ENCODE data around the gene VPS35L. TPM values are rescaled to one million over a fixed set of nuclear protein-coding genes. Genes with fewer than 3 reads are reported as not detected.

The VPS35L gene, protein sequence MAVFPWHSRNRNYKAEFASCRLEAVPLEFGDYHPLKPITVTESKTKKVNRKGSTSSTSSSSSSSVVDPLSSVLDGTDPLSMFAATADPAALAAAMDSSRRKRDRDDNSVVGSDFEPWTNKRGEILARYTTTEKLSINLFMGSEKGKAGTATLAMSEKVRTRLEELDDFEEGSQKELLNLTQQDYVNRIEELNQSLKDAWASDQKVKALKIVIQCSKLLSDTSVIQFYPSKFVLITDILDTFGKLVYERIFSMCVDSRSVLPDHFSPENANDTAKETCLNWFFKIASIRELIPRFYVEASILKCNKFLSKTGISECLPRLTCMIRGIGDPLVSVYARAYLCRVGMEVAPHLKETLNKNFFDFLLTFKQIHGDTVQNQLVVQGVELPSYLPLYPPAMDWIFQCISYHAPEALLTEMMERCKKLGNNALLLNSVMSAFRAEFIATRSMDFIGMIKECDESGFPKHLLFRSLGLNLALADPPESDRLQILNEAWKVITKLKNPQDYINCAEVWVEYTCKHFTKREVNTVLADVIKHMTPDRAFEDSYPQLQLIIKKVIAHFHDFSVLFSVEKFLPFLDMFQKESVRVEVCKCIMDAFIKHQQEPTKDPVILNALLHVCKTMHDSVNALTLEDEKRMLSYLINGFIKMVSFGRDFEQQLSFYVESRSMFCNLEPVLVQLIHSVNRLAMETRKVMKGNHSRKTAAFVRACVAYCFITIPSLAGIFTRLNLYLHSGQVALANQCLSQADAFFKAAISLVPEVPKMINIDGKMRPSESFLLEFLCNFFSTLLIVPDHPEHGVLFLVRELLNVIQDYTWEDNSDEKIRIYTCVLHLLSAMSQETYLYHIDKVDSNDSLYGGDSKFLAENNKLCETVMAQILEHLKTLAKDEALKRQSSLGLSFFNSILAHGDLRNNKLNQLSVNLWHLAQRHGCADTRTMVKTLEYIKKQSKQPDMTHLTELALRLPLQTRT
- total RNA-seq (2016; rRNA removed; fragmentation: Illumina TruSeq; extraction: Trizol), result 0.97 and 1.4 TPM in 2 replicates
- total RNA-seq (2016; cell fraction: cytosol; rRNA removed; fragmentation: Illumina TruSeq; extraction: Trizol; ENCODE audit: low read depth), result 1.1 and 1.5 TPM in 2 replicates
- total RNA-seq (2016; cell fraction: insoluble cytoplasmic fraction; rRNA removed; fragmentation: Illumina TruSeq; extraction: Trizol), result 0.76 and 1.1 TPM in 2 replicates
- total RNA-seq (2016; cell fraction: membrane; rRNA removed; fragmentation: Illumina TruSeq; extraction: Trizol), result 1.9 and 2.0 TPM in 2 replicates
- 1.5 and 1.6 TPM in 2 replicates for total RNA-seq (2016; cell fraction: nucleus; rRNA removed; fragmentation: Illumina TruSeq; extraction: Trizol)
- polyA plus RNA-seq (2011; rRNA removed), result 1.6 and 1.9 TPM in 2 replicates
- 1.5 and 1.8 TPM in 2 replicates for polyA plus RNA-seq (2011; cell fraction: cytosol; rRNA removed)
- polyA plus RNA-seq (2011; cell fraction: nucleus; rRNA removed), result 2.1 and 2.7 TPM in 2 replicates
- 2.7 and 3.0 TPM in 2 replicates for polyA plus RNA-seq (2012)
- 0.57 and 0.96 TPM in 2 replicates for polyA plus RNA-seq (2016; cell fraction: cytosol; fragmentation: Illumina TruSeq; extraction: Trizol; ENCODE audit: low read depth)
- 1.3 and 1.4 TPM in 2 replicates for polyA plus RNA-seq (2016; cell fraction: insoluble cytoplasmic fraction; fragmentation: Illumina TruSeq; extraction: Trizol; ENCODE audit: low read depth)
- polyA plus RNA-seq (2016; cell fraction: membrane; fragmentation: Illumina TruSeq; extraction: Trizol; ENCODE audit: low read depth), result 1.2 and 1.5 TPM in 2 replicates
- 1.2 and 1.7 TPM in 2 replicates for polyA plus RNA-seq (2016; cell fraction: nucleus; fragmentation: Illumina TruSeq; extraction: Trizol; ENCODE audit: insufficient read depth, low read depth)
- 4.2 and 19.9 TPM in 2 replicates for polyA minus RNA-seq (2011; rRNA and poly(A)+ RNA removed; ENCODE audit: low replicate concordance)
- polyA minus RNA-seq (2011; cell fraction: cytosol; rRNA and poly(A)+ RNA removed), result 1.2 and 3.5 TPM in 2 replicates
- 5.8 and 9.1 TPM in 2 replicates for polyA minus RNA-seq (2011; cell fraction: nucleus; rRNA and poly(A)+ RNA removed)
- Bru-seq, nascent RNA, result percentile 22 among the genes with signal in this experiment
- percentile 22 among the genes with signal in this experiment for BruChase-seq, experiment 1, labeled RNA remaining after a 6-hour chase
- percentile 24 among the genes with signal in this experiment for BruChase-seq, experiment 2, labeled RNA remaining after a 2-hour chase
- long read RNA-seq, experiment 1, partial matches to known transcripts, result 2 of 3 reads
- long read RNA-seq, experiment 1, other reads (novel, unspliced or antisense), result 0 of 3 reads
- long read RNA-seq, experiment 2, partial matches to known transcripts, result 2 of 2 reads
- long read RNA-seq, experiment 2, other reads (novel, unspliced or antisense), result 0 of 2 reads

DNA sequence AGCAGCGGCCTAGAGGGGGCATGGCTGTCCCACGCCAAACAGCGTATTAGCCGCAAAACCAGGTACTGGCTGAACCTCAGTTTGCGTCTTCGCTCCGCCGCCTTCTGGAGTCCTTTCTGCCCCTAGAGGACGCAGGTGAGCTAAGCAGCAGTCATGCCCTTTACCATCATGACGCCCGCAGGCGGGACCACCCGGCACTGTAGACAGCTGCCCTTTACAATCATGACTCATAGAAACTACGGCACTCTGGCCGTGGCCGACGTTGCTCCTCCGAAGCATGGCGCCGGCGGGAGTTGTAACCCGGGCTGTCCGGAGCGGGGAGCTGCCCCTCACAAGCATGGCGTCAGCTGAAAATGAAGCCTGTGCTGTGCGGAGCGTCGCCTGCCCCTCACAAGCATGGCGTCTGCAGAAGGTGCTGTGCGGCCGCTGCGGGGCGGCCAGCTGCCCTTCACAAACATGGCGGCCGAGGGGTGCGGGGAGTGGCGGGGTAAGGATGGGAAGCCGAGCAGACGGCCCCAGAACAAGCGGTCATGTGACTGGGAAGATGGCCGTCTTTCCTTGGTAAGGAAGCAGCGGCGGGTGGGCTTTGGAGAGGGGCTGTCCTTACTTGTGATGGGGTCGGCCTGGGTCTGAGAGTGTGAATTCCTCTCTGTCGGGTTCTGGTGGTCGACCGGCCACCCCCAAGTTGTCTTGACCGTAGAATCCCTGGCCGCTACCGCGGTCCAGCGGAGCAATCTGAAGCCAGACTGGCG lies at the start of gene VPS35L:
TSS of gene VPS35L (plus strand) at position 518 of the 752 bp plus-strand sequence. CDS start at position 545, 27 bp downstream.
- intact Hi-C loops (cut with micrococcal nuclease; ENCODE audit: unreplicated experiment) (loop anchor here (2.0 kb wide), 1 partner anchor 33 kb away; the partner anchor contains the start of genes CCP110 and GDE1), in situ Hi-C loops (cut with HindIII; ENCODE audit: extremely low pct_ligation_motif_present, low pct_unique_long_range_greater_than_20kb) (no loop called here)
- Histone ChIP-seq H3K9ac (ENCODE audit: insufficient read depth, low read depth, low read length) (peak within 1 kb of the TSS; percentile 68), H3K27ac (ENCODE audit: extremely low read length, insufficient read depth, low read length) (peak within 1 kb of the TSS; percentile 48), H3K27me3 (ENCODE audit: control insufficient read depth in 1 of 2, insufficient read depth in 2 of 2, low read length in 2 of 2) (no peaks in the 10 kb centered on the region), H3K4me2 (ENCODE audit: low read depth, low read length) (peak within 1 kb of the TSS; percentile 90), H3K4me1 (ENCODE audit: insufficient read depth, low read length) (peaks cover 19% of the 10 kb centered on the region), H4K20me1 (ENCODE audit: insufficient read depth, low read length) (no peaks in the 10 kb centered on the region), H3K9me3 (ENCODE audit: low read length) (no peaks in the 10 kb centered on the region), H3K79me2 (ENCODE audit: insufficient read depth, low read length) (no peaks in the 10 kb centered on the region), H3K36me3 (replicated peaks in 1 of 2; ENCODE audit: control insufficient read depth in 1 of 2, insufficient read depth in 2 of 2, low read length in 2 of 2) (peaks cover 0 to 3% of the 10 kb centered on the region in 2 experiments; a peak in 2 of 5 replicates), H3K4me3 (replicated peaks in 1 of 3; ENCODE audit: insufficient read depth in 1 of 3, low read depth in 2 of 3, low read length in 3 of 3) (peak within 1 kb of the TSS; percentile 38 to 69 (median 57)), H2AFZ (ENCODE audit: low read length) (peak within 1 kb of the TSS; percentile 74)
- FAIRE-seq (peak; percentile 42), ATAC-seq (peak; percentile 99), DNase-seq (ENCODE audit: low spot score) (peak; percentile 92)
- ChIA-PET CTCF (ENCODE audit: low intra/inter-chr PET ratio, low total read pairs) (interaction anchor here (0.9 kb wide), 1 partner anchor 53 kb away, joined by 5 read pairs; no protein-coding TSS in a partner anchor), POLR2A (interaction anchor here (0.8 to 2.4 kb wide), 13 partner anchors 9 to 1059 kb away, joined by 3 to 34 read pairs (median 6); partner anchors contain the start of genes ARL6IP1, CCP110, COQ7 and IQCK)
- BruUV-seq (replicated peaks), result no TSS peak
- WGBS (ENCODE audit: low lambda C conversion rate), result 36% methylated on average over 50 of the region's 53 CpGs
- TF ChIP-seq FIP1L1 (IDR thresholded peaks at IDR 0.05; ENCODE audit: borderline replicate concordance, insufficient read depth, low read depth, low read length) (0 out of 2 replicates have a peak, but pooled peaks have one; percentile 43), ZNF841 (CRISPR knock-in tag; IDR thresholded peaks at IDR 0.05; ENCODE audit: borderline replicate concordance) (no peak), RARA (CRISPR knock-in tag; IDR thresholded peaks at IDR 0.05) (no peak), GZF1 (CRISPR knock-in tag; IDR thresholded peaks at IDR 0.05) (peak; percentile 91; the same call in 1 of the 2 replicates), ZNF446 (CRISPR knock-in tag; IDR thresholded peaks at IDR 0.05) (no peak; the same call in 1 of the 2 replicates), NBN (conservative IDR thresholded peaks at IDR 0.05) (no peak), ZNF496 (CRISPR knock-in tag; IDR thresholded peaks at IDR 0.05; ENCODE audit: insufficient replicate concordance) (no peak), KMT2B (CRISPR knock-in tag; IDR thresholded peaks at IDR 0.05) (peak; percentile 74; the same call in 1 of the 2 replicates), TOE1 (CRISPR knock-in tag; IDR thresholded peaks at IDR 0.05) (no peak), KLF12 (CRISPR knock-in tag; IDR thresholded peaks at IDR 0.05; ENCODE audit: borderline replicate concordance) (no peak; the same call in 1 of the 2 replicates), HOXA7 (CRISPR knock-in tag; IDR thresholded peaks at IDR 0.05) (no peak), SRSF9 (IDR thresholded peaks at IDR 0.05; ENCODE audit: borderline replicate concordance, insufficient read depth, low read depth, low read length, poor library complexity, severe bottlenecking) (no peak), ZNF143 (CRISPR knock-in tag; IDR thresholded peaks at IDR 0.05) (peak; percentile 75)

Measured in HepG2 (cell line).